Astrocyte of the cerebellum (primary cell): Measurements from ENCODE around the gene KRT2.

Experiments used
- DNase-seq: peaks from one replicate; pipeline ENCODE4 v3.0.0-alpha.2; 2011; ENCODE audit warnings: low read depth
- H3K4me3 ChIP-seq: 2 replicates; pipeline ENCODE4 v1.5.1; 2011; ENCODE audit warnings: mild to moderate bottlenecking, low read depth, low read length, moderate library complexity
- in situ Hi-C: cut with HindIII; loops from 2 replicates; pipeline ENCODE4 v1.10.0; 2017; ENCODE audit warnings: low sequenced_read_pairs
- TF ChIP-seq, protein P1 (sequence below): IDR thresholded peaks from 2 replicates; pipeline ENCODE4 v1.5.1; 2012; ENCODE audit warnings: low read length, low read depth, moderate library complexity, mild to moderate bottlenecking; ENCODE audit errors: missing control alignments

Gene KRT2

DNA sequence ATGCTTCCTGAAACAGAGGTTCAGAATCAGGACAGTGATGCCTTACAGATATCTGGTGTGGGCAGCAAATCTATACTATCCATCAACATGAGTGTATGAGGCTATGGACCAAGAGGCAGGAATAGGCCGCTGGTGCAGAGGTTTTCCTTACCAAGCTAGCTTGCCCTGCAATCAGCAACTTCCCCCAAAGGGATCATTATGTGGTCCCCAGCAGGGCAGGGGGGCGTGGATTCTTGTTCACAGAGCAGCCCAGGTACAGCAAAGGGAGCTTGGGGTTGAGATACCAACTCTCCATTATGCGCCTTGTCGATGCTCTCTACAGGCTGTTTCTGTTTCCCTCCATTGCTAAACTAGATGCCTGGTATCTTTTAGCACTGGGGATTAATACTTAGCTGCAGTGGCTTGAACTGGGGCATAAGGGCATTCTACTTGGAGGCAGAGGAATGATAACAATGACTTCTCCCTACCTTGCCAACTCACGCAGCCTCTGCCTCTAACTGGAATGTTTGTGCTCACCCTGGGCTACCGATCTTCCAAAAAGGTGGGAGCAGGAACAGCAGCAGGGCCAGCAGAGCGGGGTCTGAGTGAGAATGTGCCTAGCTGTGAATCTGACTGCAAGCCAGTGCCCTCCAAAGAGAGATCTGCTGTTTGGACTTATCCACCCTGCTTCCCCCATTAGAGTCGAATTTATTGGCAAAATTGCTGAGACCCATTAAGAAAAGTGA is 38.5 kb upstream of the KRT2 start:
- in situ Hi-C loops = no loop called here
- no peak for DNase-seq
- H3K4me3 ChIP-seq = no peak overlapping the region
- TF ChIP-seq, protein P1, sequence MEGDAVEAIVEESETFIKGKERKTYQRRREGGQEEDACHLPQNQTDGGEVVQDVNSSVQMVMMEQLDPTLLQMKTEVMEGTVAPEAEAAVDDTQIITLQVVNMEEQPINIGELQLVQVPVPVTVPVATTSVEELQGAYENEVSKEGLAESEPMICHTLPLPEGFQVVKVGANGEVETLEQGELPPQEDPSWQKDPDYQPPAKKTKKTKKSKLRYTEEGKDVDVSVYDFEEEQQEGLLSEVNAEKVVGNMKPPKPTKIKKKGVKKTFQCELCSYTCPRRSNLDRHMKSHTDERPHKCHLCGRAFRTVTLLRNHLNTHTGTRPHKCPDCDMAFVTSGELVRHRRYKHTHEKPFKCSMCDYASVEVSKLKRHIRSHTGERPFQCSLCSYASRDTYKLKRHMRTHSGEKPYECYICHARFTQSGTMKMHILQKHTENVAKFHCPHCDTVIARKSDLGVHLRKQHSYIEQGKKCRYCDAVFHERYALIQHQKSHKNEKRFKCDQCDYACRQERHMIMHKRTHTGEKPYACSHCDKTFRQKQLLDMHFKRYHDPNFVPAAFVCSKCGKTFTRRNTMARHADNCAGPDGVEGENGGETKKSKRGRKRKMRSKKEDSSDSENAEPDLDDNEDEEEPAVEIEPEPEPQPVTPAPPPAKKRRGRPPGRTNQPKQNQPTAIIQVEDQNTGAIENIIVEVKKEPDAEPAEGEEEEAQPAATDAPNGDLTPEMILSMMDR = no peak

DNA sequence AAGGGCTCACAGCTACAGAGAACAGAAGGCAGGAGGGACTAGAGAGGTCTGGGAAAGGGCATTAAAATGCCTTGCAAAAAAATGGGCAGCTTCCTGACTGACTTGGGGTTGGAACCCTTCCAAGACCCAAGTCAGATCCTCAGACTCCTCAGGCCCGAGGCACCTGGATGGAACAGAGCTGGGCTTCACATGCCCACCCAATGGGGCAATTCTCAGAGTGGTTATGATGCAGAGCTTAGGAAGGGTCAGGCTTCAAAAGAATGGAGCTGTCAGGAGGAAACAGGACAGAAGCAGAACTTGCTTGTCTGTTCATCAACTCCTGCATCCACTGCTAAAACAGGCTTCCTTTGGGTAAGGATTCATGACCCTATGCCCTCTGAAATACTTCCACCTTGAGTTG is 37.9 kb upstream of the KRT2 start:
- no peak overlapping the region for H3K4me3 ChIP-seq
- no peak for DNase-seq
- in situ Hi-C loops = no loop called here
- TF ChIP-seq, protein P1 = no peak

DNA sequence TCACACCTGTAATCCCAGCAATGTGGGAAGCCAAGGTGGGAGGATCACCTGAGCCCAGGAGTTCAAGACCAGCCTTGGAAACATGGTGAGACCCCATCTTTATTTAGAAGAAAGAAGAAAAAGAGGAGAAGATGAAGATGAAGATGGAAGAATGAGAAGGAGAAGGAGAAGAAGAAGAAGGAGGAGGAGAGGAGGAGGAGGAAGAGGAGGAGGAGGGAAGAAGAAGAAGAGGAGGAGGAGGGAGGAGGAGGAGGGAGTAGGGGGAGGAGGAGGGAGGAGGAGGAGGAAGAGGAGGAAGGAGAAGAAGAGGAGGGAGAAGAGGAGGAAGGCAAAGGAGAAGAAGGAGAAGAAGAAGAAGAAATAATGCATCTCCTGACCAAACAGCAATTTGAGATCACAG is 37.2 kb upstream of the KRT2 start:
- in situ Hi-C loops = no loop called here
- H3K4me3 ChIP-seq = no peak overlapping the region
- DNase-seq = no peak
- TF ChIP-seq, protein P1 = no peak

DNA sequence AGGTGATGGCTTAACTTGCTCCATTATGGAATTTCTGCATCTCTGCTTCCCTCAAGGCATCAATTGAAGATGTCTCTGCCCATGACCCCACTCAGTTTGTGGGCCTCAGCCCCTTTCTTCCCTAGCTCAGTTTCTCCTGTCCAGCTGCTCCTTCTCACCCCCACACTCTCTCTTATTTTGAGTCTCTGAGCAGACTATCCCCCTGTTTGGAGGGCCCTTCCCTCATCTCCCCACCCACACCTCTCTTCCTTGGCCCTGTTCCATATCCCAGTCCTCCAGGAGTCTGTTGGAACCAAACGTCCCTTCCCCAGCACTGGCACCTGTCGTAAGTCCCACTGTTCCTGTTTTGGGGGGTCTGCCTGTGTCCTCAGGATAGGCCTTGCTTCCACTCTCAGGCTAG is 36.5 kb upstream of the KRT2 start:
- H3K4me3 ChIP-seq = no peak overlapping the region
- DNase-seq = no peak
- in situ Hi-C loops = no loop called here
- TF ChIP-seq, protein P1 = no peak

DNA sequence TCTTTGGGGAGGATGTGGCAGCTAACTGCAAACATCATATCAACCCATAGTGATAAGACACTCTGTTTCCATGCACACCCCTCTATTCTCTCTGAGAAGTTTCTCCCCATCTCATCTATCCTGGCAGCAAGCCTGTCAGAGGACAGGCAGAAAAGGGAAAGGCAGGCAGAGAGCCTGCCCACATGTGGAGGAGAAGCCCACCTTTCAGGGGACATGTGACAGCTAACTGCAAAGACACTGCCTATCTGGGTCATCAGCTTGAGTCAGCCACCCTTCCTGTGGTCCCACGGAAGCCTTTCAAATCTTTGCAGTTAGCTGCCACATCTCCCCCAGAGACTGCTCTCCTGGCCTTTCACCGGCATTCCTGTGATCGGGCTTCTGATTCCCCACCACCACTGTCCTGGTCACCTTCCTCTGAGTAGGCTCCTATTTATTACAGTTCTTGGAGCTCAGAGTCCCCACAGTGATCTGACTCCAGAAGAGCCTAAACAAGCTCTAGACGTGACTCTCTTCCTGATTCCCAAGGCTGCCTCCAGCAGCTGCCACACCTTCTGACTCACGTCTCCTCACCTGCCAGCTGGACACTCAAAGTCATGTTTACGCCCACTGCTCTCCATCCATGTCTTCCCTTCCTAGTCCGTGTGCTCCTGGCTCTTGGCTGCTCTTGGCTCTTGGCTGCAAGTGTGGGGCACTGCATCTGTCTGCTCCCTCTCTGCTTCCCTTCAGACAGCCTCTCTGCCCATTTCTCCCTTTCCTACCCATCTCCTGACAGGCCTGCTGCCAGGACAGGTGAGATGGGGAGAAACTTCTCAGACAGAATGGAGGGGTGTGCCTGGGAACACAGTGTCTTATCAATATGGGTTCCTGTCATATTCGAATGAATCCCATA is 35.7 kb upstream of the KRT2 start:
- no peak overlapping the region for H3K4me3 ChIP-seq
- TF ChIP-seq, protein P1 = no peak
- no peak for DNase-seq
- in situ Hi-C loops = no loop called here

DNA sequence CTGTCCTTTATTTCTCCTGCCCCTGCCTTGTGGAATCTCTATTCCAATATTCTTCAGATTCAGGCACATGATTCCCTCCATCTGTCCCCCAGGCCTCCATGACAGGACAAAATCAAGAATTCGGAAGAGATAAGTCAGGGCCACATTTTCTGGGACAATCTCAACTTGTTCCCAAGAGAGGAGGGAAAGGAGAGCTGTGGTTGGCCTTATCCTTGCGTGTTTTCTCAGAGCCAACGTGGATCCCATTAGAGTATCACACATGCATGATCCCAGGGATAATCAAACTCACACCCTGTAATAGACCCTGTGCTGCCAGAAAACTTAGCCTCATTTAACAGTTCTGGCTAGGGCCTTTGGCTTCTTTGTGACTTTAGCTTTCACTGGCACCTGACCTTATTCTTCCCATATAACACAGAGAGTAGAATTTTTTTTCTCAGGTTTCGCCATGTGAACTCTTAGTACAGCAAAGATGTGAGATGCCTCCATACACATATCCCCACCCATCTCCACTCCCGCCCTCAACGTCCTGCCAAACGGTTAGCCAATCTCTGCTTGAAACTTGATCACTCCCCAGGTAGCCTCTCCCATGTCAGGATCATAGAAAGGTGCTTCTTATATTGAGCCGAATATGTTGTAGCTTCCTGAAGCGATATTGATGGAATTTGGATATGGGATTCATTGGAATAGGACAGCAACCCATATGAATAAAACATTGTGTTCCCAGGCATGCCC is 34.9 kb upstream of the KRT2 start:
- no peak for DNase-seq
- TF ChIP-seq, protein P1 = no peak
- H3K4me3 ChIP-seq = no peak overlapping the region
- in situ Hi-C loops = no loop called here
